Measurements from ENCODE around the gene GP9. TPM values are rescaled to one million over a fixed set of nuclear protein-coding genes. Genes with fewer than 3 reads are reported as not detected.

Gene GP9
- total and polyA plus RNA-seq, 9 of the 15 experiments (the other 6 are each of a cell fraction or from before 2014, with no cell fraction given), result not detected

- POLR2A ChIA-PET, result no interaction called here
- in situ Hi-C loops (cut with MboI), result no loop called here
- no peak overlapping the region for H3K9ac ChIP-seq (ENCODE audit: insufficient read depth in 1 of 2, low read depth in 2 of 2, low read length in 2 of 2)
- DNase-seq (ENCODE audit: extremely low read depth in 1 of 4, low spot score in 3 of 4) (no peak), ATAC-seq (no peak), FAIRE-seq (no peak)
- H2AFZ ChIP-seq (ENCODE audit: low read depth, low read length), result no peak overlapping the region
- CTCF ChIA-PET (ENCODE audit: low intra/inter-chr PET ratio), result no interaction called here
- intact Hi-C loops (cut with micrococcal nuclease), result loop anchor here (5.0 to 10.0 kb wide), 2 partner anchors 56 to 57 kb away; no protein-coding TSS in a partner anchor
- H3K4me3 ChIP-seq, result no peak overlapping the region
- no peaks in the 10 kb centered on the region for H3K79me2 ChIP-seq (ENCODE audit: control insufficient read depth, insufficient read depth, low read length)
- no peak overlapping the region for H3K27ac ChIP-seq (ENCODE audit: extremely low read depth, low read depth, low read length)
- H4K20me1 ChIP-seq (replicated peaks; ENCODE audit: control insufficient read depth, insufficient read depth, low read length), result no peaks in the 10 kb centered on the region
- H3K36me3 ChIP-seq (ENCODE audit: control insufficient read depth, insufficient read depth, low read length), result no peaks in the 10 kb centered on the region
- peaks cover 2% of the 10 kb centered on the region; the same call in 1 of the 2 replicates for H3K9me3 ChIP-seq (replicated peaks; ENCODE audit: control insufficient read depth, insufficient read depth, low read depth, low read length)
- whole genome bisulfite sequencing (ENCODE audit: insufficient coverage, low coverage, missing lambda C conversion rate), result 53% methylated on average over 12 of the region's 13 CpGs
- BruUV-seq (replicated peaks), result no TSS peak
- no peak overlapping the region for H3K4me2 ChIP-seq (ENCODE audit: insufficient read depth, low read length)
- H3K4me1 ChIP-seq (replicated peaks in 1 of 2; ENCODE audit: control insufficient read depth in 2 of 2, insufficient read depth in 2 of 2, low read length in 2 of 2), result peaks cover 7 to 22% of the 10 kb centered on the region in 2 experiments; a peak in 4 of 5 replicates
- TF ChIP-seq CTBP1 (IDR thresholded peaks at IDR 0.05; ENCODE audit: borderline replicate concordance) (no peak), ZNF146 (CRISPR knock-in tag; IDR thresholded peaks at IDR 0.05; ENCODE audit: unreplicated experiment) (no peak), CUX1 (CRISPR knock-in tag; IDR thresholded peaks at IDR 0.05) (no peak), HNRNPUL1 (IDR thresholded peaks at IDR 0.05; ENCODE audit: low read length) (no peak), IRF1 (CRISPR knock-in tag; IDR thresholded peaks at IDR 0.05; ENCODE audit: borderline replicate concordance) (no peak), YBX1 (IDR thresholded peaks at IDR 0.05) (no peak), MXD1 (CRISPR knock-in tag; IDR thresholded peaks at IDR 0.05; ENCODE audit: borderline replicate concordance, poor library complexity, severe bottlenecking) (no peak), SRSF1 (IDR thresholded peaks at IDR 0.05; ENCODE audit: low read depth, low read length) (no peak), MYC (IDR thresholded peaks at IDR 0.05; ENCODE audit: low read depth, low read length) (no peak), MYC (CRISPR knock-in tag; IDR thresholded peaks at IDR 0.05; ENCODE audit: borderline replicate concordance, low read depth) (no peak), NCOA2 (IDR thresholded peaks at IDR 0.05; ENCODE audit: partially characterized antibody in 2 of 2) (no peak)
- TF ChIP-seq, protein P1, sequence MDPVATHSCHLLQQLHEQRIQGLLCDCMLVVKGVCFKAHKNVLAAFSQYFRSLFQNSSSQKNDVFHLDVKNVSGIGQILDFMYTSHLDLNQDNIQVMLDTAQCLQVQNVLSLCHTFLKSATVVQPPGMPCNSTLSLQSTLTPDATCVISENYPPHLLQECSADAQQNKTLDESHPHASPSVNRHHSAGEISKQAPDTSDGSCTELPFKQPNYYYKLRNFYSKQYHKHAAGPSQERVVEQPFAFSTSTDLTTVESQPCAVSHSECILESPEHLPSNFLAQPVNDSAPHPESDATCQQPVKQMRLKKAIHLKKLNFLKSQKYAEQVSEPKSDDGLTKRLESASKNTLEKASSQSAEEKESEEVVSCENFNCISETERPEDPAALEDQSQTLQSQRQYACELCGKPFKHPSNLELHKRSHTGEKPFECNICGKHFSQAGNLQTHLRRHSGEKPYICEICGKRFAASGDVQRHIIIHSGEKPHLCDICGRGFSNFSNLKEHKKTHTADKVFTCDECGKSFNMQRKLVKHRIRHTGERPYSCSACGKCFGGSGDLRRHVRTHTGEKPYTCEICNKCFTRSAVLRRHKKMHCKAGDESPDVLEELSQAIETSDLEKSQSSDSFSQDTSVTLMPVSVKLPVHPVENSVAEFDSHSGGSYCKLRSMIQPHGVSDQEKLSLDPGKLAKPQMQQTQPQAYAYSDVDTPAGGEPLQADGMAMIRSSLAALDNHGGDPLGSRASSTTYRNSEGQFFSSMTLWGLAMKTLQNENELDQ (CRISPR knock-in tag; IDR thresholded peaks at IDR 0.05; ENCODE audit: borderline replicate concordance), result no peak
- no peaks in the 10 kb centered on the region for H3K27me3 ChIP-seq (ENCODE audit: control insufficient read depth in 2 of 2, insufficient read depth in 2 of 2, low read length in 2 of 2)
- no peaks in the 10 kb centered on the region for H3K9me1 ChIP-seq (ENCODE audit: control insufficient read depth, insufficient read depth, low read length)
Observed at GRCh38 chr3:129028866-129029265, 31.7 kb upstream of the GP9 start.
